Sigmoid colon (tissue), 4 donors: ENCODE measurements around the gene AIFM2.

Experiments
- CTCF ChIP-seq, 4 experiments: fragments of 450-650 bp in 3 of 4; fragments of 200-600 bp in 1 of 4; IDR thresholded peaks; one replicate each; pipeline ENCODE4 v1.5.1; 2016 to 2019; ENCODE audit warnings: antibody characterized with exemption in 4 of 4, mild to moderate bottlenecking in 3 of 4, moderate library complexity in 2 of 4
- EP300 ChIP-seq, 4 donors: sonication (generic); formaldehyde crosslinking; IDR thresholded peaks; one replicate each; pipeline ENCODE4 v1.6.1; 2017; ENCODE audit warnings: antibody characterized with exemption in 4 of 4

DNA sequence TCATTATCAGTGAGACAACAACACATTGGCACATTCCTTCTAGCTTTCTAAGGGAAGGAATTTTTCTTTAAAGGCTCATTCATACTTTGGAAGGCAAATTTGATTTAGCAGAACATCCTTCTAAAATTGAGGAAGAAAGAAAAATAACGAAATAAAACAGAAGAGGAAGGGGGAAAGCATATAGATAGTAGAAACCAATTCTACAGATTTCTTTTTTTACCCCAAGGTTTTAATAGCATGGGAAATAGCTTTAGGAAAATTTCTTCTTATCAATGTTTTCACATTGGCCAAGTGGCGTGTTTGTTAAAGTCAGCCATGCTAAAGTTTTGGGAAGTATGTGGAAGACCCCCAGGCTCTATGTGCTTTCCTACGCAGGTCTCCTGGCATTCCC, 44.3 kb downstream of the AIFM2 start:
- no peak for TF ChIP-seq CTCF (IDR thresholded peaks at IDR 0.05)
- TF ChIP-seq EP300 (IDR thresholded peaks at IDR 0.05): no peak
